NB4 (cell line): ENCODE measurements around the gene NCOA3.

Source experiments
- MAX ChIP-seq: IDR thresholded peaks from 2 replicates; pipeline ENCODE4 v1.6.1; 2011; ENCODE audit warnings: low read depth, low read length
- MYC ChIP-seq: IDR thresholded peaks from 2 replicates; pipeline ENCODE4 v1.6.1; 2011; ENCODE audit warnings: low read depth, low read length
- POLR2A ChIP-seq: IDR thresholded peaks from 2 replicates; pipeline ENCODE4 v1.6.1; 2011; ENCODE audit warnings: mild to moderate bottlenecking; ENCODE audit not compliant: insufficient read length; ENCODE audit errors: extremely low read depth
- TF ChIP-seq, protein P1 (sequence below): IDR thresholded peaks from one replicate; pipeline ENCODE4 v1.5.1; 2012; ENCODE audit warnings: low read depth, low read length

- TF ChIP-seq, protein P1, sequence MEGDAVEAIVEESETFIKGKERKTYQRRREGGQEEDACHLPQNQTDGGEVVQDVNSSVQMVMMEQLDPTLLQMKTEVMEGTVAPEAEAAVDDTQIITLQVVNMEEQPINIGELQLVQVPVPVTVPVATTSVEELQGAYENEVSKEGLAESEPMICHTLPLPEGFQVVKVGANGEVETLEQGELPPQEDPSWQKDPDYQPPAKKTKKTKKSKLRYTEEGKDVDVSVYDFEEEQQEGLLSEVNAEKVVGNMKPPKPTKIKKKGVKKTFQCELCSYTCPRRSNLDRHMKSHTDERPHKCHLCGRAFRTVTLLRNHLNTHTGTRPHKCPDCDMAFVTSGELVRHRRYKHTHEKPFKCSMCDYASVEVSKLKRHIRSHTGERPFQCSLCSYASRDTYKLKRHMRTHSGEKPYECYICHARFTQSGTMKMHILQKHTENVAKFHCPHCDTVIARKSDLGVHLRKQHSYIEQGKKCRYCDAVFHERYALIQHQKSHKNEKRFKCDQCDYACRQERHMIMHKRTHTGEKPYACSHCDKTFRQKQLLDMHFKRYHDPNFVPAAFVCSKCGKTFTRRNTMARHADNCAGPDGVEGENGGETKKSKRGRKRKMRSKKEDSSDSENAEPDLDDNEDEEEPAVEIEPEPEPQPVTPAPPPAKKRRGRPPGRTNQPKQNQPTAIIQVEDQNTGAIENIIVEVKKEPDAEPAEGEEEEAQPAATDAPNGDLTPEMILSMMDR, result no peak
- no peak for TF ChIP-seq POLR2A
- TF ChIP-seq MYC, result no peak
- TF ChIP-seq MAX, result no peak
These were observed 19.0 kb upstream of the NCOA3 start for GRCh38 chr20:47482705-47483104.
